GM21390 (cell line): ENCODE measurements around the gene SLF2.

Experiments
- ATAC-seq: cut with Tn5 transposase; IDR thresholded peaks from one replicate; pipeline ENCODE4 v1.9.1; 2021; ENCODE audit not compliant: unreplicated experiment

SLF2 gene

DNA sequence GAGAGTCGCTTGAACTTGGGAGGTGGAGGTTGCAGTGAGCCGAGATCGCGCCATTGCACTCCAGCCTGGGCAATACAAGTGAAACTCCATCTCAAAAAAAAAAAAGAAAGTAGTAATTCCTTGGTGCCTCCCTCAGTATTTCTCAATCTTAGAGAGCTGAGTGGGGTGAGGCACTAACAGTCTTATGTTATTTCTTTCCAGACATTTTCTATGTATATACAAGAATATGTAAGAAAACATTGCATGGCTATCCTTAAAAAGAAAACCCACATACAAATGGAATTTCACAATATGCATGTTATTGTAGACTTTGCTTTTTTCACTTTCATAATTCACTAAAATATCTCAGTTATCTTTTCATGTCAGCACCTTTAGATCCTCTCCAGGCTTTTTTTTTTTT is 13.6 kb upstream of the SLF2 start:
- ATAC-seq, result no peak

DNA sequence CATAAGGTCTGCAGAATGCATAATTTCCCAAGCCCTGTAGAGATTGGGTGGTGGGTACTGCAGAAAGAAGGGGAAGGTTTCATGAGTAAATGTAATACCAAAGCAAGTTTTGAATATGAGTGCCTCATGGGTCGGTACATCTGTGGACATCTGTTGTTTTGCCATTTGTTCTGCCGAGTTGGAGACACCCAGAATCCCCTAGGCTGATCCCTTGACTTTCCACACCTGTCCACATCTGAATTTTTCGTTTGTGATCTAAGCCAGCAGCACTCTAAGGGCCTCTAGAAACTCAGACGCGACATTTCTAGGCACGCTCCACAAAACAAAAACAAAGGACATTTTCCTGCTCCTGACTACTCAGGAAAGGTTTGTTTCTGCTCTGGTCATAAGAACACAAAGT is 11.7 kb upstream of the SLF2 start:
- no peak for ATAC-seq

DNA sequence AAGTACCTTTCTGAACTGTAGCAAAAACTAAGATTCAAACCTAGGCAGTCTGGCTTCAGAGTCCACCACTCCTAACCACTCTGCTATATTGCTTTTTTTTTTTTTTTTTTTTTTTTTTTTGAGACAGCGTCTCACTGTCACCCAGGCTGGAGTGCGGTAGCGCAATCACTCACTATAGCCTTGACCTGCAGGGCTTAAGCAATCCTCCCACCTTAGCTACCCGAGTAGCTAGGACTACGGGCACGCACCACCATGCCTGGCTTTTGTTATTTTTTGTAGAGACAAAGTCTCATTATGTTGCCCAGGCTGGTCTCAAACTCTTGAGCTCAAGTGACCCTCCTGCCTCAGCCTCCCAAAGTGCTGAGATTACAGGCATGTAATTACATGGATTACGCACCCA is 10.1 kb upstream of the SLF2 start:
- no peak for ATAC-seq

DNA sequence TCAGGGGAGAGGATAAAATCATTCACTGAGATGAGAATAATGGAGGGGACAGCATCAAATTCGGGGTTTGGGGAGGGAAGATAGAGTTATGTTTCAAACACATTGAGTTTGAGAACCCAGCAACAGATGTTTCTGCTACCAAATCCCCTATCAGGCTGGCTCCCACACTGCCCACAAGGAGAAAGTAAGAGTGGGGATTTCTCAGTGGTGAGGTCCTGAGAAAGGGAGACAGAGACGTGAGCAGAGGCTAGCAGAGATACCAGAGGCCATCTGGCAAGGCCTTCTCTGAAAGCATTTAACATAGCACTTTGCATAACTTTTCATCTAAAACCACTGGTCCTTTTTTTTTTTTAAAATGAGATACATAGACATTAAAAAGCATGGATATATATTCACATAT is 7.8 kb upstream of the SLF2 start:
- no peak for ATAC-seq

DNA sequence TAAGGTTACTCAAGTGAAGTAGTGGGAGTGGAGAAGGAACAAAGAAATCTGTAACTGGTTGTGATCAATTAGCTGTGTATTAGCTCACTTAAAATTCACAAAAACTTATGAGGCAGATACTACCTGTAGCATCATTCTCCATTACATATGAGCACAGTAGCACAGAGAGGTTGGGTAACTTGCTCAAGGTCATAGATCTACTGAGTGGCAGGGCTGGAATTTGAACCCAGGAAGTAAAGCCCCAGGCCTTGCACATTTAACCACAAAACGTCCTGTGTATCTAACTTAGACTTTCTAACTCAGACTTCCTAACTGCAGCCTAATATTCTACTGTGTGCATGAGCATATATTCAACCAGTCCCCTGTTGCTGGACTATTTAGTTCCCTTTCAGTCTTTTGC is 5.6 kb upstream of the SLF2 start:
- ATAC-seq, result no peak

DNA sequence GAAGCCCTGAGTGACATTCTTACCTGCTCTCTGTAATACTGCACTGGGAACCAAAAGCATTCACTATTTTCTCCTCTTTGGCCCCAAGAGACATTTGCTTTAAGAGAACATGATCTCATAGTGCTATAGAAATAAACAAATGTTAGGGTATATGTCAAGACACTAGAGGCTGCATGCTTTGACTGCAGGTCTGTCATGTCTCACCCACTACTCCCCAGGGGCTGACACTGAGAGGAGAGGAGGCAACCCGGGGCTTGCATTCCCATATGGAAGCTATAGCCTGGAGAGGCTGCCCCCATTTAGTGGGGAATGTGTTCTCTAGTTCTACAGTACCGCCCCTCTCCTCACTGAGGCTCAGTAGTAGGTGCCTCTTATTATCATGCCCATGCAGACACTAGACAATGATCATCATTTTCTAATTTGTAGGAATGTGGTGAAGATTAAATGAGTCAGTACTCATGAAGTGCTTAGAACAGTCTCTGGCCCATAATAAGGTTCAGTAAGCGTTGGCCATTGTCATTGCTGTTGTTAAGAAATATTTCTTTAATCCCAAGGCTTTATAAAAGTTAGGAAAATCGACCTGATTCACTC is 4.9 kb upstream of the SLF2 start:
- no peak for ATAC-seq

DNA sequence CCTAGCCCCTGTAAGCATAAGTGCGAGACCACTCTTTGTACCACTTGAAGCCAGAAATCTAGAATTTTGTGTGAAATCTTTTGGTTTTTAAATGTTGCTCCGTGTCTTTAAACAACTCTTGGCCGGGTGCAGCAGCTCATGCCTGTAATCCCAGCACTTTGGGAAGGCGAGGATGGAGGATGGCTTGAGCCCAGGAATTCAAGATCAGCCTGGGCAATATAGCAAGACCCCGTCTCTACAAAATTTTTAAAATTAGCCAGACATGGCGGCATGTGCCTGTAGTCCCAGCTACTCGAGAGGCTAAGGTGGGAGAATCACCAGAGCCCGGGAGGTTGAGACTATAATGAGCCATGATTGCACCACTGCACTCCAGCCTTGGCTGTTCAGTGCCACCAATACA is 4.4 kb upstream of the SLF2 start:
- ATAC-seq, result no peak

DNA sequence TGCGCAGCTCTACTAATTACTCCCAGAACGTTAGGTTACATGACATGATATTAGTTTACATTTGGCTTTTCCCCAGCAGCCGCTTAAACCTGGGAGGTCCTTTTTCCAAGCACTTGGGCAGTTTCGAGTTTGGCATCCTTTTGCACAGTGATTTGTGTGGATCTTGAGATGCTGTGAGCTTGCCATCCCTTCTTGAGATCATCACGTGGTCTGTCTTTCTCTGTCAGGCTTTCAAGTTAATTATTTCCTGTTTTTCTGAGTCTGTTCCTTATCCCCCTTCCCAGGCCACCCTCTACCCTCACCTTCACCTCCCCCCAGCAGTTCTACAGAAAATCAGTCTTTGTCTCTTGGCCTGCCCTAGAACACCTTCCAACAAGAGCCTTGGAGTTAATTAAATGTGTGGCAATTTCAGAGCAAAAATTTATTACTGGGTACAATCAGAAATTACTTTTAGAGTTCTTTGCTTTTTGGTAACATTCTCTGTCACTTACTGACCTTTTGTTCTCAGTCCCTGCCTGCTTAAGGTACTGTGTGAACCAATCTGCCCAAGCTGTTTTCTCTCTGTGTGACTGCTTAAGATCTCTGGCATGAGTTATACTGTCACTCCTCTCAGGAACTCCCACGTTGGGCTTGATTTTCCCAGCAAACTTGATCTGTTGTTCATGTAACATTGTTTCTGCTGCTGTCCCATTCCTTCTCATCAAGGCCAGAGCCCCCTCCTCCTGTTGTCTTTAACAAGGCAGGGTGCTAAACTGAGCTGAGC is 3.1 kb upstream of the SLF2 start:
- no peak for ATAC-seq

DNA sequence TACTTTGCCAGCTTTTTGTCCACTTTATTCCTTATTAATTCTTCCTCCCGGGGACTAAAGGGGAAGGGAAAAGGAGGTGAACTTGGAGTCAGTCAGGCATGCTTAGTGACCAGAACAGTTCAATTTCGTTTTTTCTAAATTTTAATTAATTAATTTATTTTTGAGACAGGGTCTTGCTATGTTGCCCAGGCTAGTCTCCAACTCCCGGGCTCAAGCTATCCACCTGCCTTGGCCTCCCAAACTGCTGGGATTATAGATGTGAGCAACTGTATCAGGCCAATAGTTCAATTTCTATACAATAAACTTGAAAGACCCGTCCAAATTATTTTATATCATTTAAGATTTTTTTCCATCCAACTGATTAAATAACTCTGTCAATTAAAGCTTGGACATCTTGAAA is 1.3 kb upstream of the SLF2 start:
- no peak for ATAC-seq

DNA sequence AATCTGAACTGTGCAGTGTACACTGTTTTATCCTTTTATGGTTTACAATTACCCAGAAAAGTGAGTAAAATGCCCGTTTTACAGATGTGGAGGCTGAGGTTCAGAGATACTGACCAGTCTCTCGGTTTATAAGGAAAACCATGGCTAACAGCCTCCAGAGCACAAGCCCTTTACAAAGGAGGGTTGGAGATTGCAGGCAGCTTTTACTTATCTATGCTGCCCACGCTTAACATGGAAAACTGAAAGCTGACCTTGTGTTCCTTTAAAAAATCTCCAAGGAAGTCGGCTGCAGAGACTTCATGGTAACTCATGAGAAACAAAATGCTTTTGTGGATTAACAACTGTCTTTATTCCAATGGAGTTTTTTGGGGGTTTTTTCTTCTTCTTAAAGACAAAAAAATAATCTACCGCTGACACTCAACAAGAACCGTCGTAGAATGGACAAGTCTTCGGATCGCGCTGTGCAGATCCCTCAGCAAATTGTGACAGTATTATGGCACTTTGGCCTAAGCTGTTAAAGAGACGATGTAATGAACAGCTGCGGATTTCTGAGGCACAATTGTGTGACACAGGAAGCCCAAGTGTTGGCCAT is 654 bp upstream of the SLF2 start:
- ATAC-seq, result no peak

DNA sequence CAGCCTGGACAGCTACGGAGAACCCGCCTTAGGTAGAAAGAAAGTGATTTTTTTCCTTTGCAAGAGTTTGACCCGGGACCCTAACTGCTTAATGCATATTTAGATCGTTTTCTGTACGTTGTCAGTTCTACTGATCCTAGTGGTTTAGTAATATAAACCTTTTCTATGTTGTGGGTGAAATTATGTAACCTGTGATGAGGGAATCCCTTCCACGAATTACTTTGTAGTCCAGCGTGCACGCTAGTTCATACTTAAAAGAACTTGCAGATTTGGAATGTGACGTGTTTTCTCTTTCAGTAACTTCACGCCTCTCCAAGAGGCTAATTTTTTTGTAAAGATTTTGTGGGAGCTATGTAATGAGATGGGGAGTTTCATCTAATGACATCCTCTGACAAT is 705 bp downstream of the SLF2 start:
- ATAC-seq, result no peak

DNA sequence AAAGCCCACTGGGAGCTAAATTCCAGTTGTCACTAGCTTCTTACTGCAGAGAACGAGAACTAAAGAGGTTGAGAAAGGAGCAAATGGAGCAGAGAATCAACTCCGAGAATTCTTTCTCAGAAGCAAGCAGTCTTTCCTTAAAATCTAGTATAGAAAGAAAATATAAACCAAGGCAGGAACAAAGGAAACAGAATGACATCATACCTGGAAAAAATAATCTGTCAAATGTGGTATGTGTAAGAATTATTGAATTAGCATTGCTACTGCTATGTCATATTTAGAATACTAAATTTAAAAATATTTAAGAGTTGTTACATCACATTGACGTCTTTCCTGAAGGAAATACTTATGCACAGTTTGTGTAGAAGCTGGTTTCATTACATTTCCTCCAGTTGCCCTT is 4.3 kb downstream of the SLF2 start:
- ATAC-seq, result no peak

DNA sequence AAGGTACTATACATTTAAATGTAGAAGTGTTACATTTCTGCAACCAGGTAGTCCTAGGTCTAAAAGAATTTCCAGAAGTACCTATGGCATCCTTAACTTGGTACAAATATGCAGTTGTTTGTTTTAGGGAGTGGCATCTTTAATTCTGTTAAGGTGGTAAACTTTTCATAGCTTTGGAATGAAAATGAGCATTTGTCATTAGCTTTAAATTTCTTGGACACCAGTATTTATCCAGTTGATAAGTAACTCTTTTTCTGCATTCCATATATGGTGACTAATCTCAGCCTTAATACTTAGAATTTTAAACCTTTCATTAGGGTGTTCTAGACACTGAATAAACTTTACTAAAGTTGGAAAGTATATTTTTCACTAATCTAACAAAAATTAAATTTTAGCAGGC is 10.8 kb downstream of the SLF2 start:
- ATAC-seq, result no peak

DNA sequence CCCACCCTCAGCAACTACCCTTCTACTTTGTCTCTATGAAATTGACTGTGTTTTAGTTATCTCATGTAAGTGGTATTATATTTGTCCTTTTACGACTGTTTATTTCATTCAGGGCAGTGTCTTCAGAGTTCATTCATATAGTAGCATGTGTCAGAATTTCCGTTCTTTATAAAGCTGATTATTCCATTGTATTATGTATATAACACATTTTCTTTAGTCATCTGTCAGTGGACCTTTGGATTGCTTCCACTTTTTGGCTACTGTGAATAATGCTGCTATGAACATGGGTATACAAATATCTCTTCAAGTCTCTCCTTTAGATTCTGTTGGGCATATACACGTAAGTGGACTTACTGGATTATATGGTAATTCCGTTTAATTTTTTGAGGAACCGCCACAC is 14.5 kb downstream of the SLF2 start:
- no peak for ATAC-seq

DNA sequence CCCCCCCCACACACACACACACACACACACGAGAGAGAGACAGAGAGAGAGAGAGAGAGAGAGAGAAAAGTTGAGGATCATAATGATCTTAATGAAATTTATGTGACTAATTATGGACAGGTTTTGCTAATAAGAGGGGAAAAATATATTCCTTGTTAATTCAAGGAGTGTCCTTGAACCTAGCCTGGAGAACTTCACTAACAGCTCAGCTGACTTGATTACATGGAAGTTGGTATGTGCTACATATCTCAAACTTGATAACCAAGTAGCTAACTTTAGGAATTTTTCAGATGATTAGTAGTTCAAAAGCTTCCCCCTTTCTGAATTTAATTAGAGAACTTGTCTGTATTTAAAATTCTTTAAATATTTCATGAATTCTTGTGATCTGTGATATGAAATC is 15.3 kb downstream of the SLF2 start:
- no peak for ATAC-seq

DNA sequence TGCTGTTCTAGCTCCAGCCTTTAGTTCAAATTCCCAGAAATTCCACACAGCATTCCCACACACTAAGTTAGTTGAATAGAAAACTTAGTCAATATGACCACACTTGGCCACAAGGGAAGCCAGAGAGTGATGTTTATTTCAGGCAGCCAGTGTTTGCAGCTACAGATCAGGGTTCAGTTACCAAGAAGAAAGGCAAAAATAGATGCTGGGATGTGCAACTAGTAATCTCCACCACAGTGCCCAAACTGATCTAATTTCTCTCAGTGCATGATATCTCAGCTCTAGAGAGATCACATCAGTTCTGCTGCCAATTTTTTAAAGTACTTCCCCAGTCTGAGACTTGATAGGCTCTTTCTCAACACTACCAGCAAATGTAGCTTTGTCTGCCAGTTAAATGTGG is 17.6 kb downstream of the SLF2 start:
- no peak for ATAC-seq

DNA sequence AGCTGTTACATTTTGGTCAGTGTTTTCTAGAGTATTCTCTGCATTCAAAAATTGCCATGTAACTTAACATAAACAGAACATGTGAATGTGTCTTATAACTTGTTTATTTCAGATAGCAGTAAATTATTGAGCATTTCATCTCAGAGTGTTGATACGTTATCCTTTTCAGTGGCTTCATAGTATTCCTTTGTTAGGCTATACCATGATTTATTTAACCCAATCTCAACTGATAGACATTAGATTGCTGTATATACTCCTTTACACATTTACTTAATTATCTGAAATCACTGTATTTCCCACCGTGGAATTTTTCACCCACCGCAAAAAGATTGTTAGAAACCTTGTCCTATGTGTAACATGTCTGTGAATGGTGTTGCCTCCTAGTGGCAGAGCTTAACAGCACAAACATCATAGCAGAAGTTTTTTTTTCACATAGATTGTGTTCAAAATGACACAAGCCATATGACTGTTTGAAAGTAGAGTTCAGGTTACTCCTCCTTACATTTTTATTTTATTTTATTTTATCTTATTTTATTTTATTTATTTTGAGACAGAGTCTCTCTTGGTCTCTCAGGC is 21.4 kb downstream of the SLF2 start:
- ATAC-seq, result no peak

DNA sequence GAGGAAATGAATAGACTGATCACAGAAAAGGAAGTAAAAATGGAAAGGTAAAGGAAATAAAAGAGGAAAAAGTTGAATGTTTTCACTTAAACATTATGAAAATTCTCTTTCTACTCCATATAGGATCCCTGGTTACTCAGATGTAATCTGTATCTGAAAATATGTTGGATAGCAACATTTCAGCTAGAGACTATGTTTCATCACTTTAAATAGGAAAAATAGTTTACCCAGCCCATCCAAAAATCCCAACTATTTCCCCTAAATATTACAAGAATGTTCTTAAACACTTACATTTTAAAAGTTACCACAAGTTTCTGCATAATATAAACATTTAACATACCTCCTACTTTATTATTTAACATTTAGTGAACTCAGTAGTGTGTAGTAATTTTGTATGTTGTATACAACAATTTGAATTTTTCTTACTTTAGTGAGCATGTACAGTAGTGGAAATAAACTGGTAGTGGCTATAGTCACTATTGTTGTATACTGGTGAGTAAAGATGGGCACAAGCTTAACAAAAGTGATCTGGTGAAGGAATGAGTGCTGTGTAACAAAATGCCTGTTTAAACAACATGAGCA is 27.1 kb downstream of the SLF2 start:
- ATAC-seq, result no peak

DNA sequence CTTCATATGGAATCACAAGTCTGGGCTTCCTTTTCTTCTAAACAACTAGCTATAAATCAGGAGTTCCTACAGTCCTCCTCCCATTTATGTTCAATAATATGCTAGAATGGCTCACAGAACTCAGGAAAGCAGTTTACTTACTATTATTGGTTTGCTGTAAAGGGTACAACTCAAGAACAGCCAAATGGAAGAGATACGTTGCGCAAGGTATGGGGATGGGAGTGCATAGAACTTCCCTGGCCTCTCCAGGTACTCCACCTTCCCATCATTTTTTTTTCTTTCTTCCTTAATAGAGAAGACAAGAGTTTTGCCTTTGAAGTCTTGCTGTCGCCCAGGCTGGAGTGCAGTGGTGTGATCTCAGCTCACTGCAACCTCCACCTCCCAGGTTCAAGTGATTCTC is 29.5 kb downstream of the SLF2 start:
- no peak for ATAC-seq

DNA sequence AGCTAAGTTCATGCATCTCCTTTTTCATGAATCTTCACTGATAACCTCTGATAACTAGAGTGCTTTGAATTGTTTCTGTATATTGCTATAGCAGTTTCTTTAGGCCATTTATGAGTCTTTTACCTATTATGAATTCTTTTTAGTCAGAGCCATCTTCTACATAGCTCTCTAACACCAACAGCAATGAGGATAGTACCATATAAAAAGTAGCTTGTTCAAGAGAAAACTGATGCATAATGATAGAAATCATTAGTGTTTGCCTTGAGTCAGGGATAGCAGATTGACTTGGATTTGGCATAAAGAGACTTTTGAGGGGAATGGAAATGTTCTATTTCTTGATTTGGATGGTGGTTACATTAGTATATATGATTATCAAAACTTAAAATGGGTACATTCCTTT is 30.7 kb downstream of the SLF2 start:
- no peak for ATAC-seq

DNA sequence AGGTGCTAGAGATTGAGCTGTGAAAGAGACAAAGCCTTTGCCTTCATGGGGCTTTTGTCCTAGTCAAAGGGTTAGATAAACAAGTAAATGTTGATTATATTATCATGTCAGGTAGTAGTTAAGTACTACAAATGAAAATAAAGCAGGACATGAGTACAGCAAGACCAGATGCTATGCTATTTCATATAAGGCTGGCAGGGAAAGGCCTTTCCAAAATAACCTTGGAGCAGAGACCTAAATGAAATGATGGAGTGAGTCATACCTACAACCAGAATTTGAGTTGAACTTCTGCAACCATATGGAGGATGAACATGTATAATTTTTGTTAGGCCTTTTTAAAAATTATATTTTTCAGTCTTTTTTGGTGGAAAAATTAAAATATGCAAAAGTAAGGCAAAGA is 33.0 kb downstream of the SLF2 start:
- no peak for ATAC-seq

DNA sequence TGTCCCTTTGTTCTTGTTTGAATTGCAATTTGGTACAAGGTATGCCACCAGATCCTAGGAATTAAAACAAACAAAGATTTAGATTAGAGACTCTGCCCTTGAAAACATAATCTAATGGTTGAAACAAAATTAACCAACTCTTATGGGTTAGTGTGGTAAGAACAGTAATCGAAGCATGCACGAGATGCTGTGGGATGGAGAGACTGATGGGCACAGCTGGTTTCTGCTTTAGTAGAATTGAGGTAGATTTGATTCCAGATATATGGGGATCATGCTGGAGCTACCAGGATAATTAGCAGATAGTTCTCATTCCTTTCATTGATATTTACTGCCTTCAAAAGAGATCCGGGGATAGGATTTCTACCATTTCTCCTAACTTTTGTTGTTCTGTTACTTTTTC is 36.2 kb downstream of the SLF2 start:
- ATAC-seq, result no peak
